K562 (cell line): ENCODE results near the gene KCNG1. TPM values are rescaled to one million over a fixed set of nuclear protein-coding genes. Genes with fewer than 3 reads are reported as not detected.
A peak's percentile ranks its signal among the peaks of the same experiment; 100 is the strongest.

ENCODE experiments used
- ATAC-seq: fragments of 200-7000 bp; cut with Tn5 transposase; 3 replicates; pipeline ENCODE4 v1.9.1; 2020; ENCODE audit warnings: moderate library complexity
- BruUV-seq: library from RNA; stranded (reverse); fragments of 400-500 nt; replicated peaks from 2 replicates; lab custom pipeline; 2021; lab: Mats Ljungman, UMichigan
- CTCF ChIA-PET: fragments of 300-600 bp; formaldehyde crosslinking; extraction: SDS; loops from one replicate; lab custom pipeline; 2021; ENCODE audit warnings: low intra/inter-chr PET ratio; lab: Yijun Ruan, JAX
- POLR2A ChIA-PET: fragments of 300-600, 350-650 bp; sonication (Branson Sonifier 250); formaldehyde crosslinking; extraction: SDS; loops from one replicate; lab custom pipeline; 2021; ENCODE audit warnings: antibody characterized with exemption, inconsistent platforms; lab: Yijun Ruan, JAX
- DNase-seq, 4 experiments: peaks; one replicate each; pipeline versions ENCODE4 v3.0.0 to v3.0.0-alpha.2; 2011 to 2018; ENCODE audit warnings: low spot score in 3 of 4, mixed read lengths in 3 of 4; ENCODE audit errors: extremely low read depth in 1 of 4
- FAIRE-seq: peaks from 2 replicates; lab custom pipeline; 2011; peaks lifted over from hg19 to GRCh38; lab: Jason Lieb, UNC
- H2AFZ ChIP-seq: 2 replicates; pipeline ENCODE4 v1.6.0; 2011; ENCODE audit warnings: low read depth, low read length, control low read depth, inconsistent platforms
- H3K27ac ChIP-seq: fragments of 200-600 bp; 3 replicates; pipeline ENCODE4 v1.8.0; 2011; ENCODE audit warnings: low read depth, mild to moderate bottlenecking, control low read depth, inconsistent platforms, low read length, moderate library complexity, mixed read lengths; ENCODE audit errors: extremely low read depth
- H3K27me3 ChIP-seq, 2 experiments: fragments of 300-600 bp in 1 of 2; 2 replicates in 1 of 2; 3 replicates in 1 of 2; pipeline versions ENCODE4 v1.6.0 to v1.8.0; 2011; ENCODE audit warnings: inconsistent platforms in 2 of 2, low read length in 2 of 2, mild to moderate bottlenecking in 1 of 2, mixed read lengths in 1 of 2, moderate library complexity in 1 of 2; ENCODE audit not compliant: control insufficient read depth in 2 of 2, insufficient read depth in 2 of 2
- H3K36me3 ChIP-seq: fragments of 300-600 bp; 3 replicates; pipeline ENCODE4 v1.8.0; 2011; ENCODE audit warnings: mild to moderate bottlenecking, low read length, inconsistent platforms; ENCODE audit not compliant: control insufficient read depth, insufficient read depth
- H3K4me1 ChIP-seq, 2 experiments: fragments of 200-600 bp in 1 of 2; replicated peaks in 1 of 2; 2 replicates in 1 of 2; 3 replicates in 1 of 2; pipeline versions ENCODE4 v1.5.1 to v1.8.0; 2011; ENCODE audit warnings: inconsistent platforms in 2 of 2, low read length in 2 of 2, mild to moderate bottlenecking in 1 of 2, mixed read lengths in 1 of 2, moderate library complexity in 1 of 2; ENCODE audit not compliant: control insufficient read depth in 2 of 2, insufficient read depth in 2 of 2
- H3K4me2 ChIP-seq: 2 replicates; pipeline ENCODE4 v1.6.1; 2011; ENCODE audit warnings: low read length, control low read depth, inconsistent platforms, mixed read lengths; ENCODE audit not compliant: insufficient read depth
- H3K4me3 ChIP-seq: fragments of 200-600 bp; sonication (generic), shearing (Covaris generic); 2 replicates; pipeline ENCODE4 v1.5.1; 2016; ENCODE audit warnings: control low read depth, inconsistent platforms
- H3K79me2 ChIP-seq: fragments of 200-600 bp; 3 replicates; pipeline ENCODE4 v1.8.0; 2011; ENCODE audit warnings: low read length, inconsistent platforms; ENCODE audit not compliant: control insufficient read depth, insufficient read depth
- H3K9ac ChIP-seq, 2 experiments: 2 replicates each; pipeline versions ENCODE4 v1.6.0 to v1.6.1; 2011; ENCODE audit warnings: low read depth in 2 of 2, low read length in 2 of 2, control low read depth in 1 of 2, inconsistent platforms in 1 of 2, mild to moderate bottlenecking in 1 of 2, mixed read lengths in 1 of 2; ENCODE audit not compliant: insufficient read depth in 1 of 2
- H3K9me1 ChIP-seq: one replicate; pipeline ENCODE4 v1.6.0; 2011; ENCODE audit warnings: inconsistent platforms, mild to moderate bottlenecking, low read length, moderate library complexity; ENCODE audit not compliant: control insufficient read depth, insufficient read depth
- H3K9me3 ChIP-seq: replicated peaks from 2 replicates; pipeline ENCODE4 v1.5.1; 2011; ENCODE audit warnings: low read depth, low read length, inconsistent platforms; ENCODE audit not compliant: control insufficient read depth, insufficient read depth
- H4K20me1 ChIP-seq: replicated peaks from 2 replicates; pipeline ENCODE4 v1.6.1; 2011; ENCODE audit warnings: low read length, inconsistent platforms, mixed read lengths; ENCODE audit not compliant: control insufficient read depth, insufficient read depth
- ATF4 ChIP-seq: fragments of 450-650 bp; formaldehyde crosslinking; IDR thresholded peaks from 2 replicates; pipeline ENCODE4 v1.4.0; 2022; ENCODE audit warnings: mild to moderate bottlenecking, moderate library complexity
- CHD2 ChIP-seq: IDR thresholded peaks from 2 replicates; pipeline ENCODE4 v1.6.1; 2011; ENCODE audit warnings: low read depth, low read length
- EGR1 ChIP-seq: fragments of 450-650 bp; conservative IDR thresholded peaks from 2 replicates; pipeline ENCODE4 v1.6.1; 2017; ENCODE audit warnings: mild to moderate bottlenecking
- EP400 ChIP-seq: fragments of 450-650 bp; IDR thresholded peaks from 2 replicates; pipeline ENCODE4 v1.6.1; 2017; ENCODE audit warnings: antibody characterized with exemption, mild to moderate bottlenecking, moderate library complexity
- HCFC1 ChIP-seq: IDR thresholded peaks from 2 replicates; pipeline ENCODE4 v1.6.1; 2012; ENCODE audit warnings: low read depth, low read length, improper control_type of control experiment
- KLF6 ChIP-seq: fragments of 250-450 bp; sonication (Bioruptor Pico); IDR thresholded peaks from 2 replicates; pipeline ENCODE4 v1.4.0; 2020; ENCODE audit warnings: mild to moderate bottlenecking, moderate library complexity, borderline replicate concordance
- MCM5 ChIP-seq: fragments of 450-650 bp; IDR thresholded peaks from 2 replicates; pipeline ENCODE4 v1.6.1; 2016; ENCODE audit warnings: low read depth
- PHF8 ChIP-seq: fragments of 200-600 bp; sonication (generic); IDR thresholded peaks from 2 replicates; pipeline ENCODE4 v1.6.1; 2012; ENCODE audit warnings: mixed run types, mild to moderate bottlenecking, inconsistent platforms, low read length, moderate library complexity, borderline replicate concordance
- SRSF3 ChIP-seq: fragments of 200-400 bp; formaldehyde crosslinking; IDR thresholded peaks from 2 replicates; pipeline ENCODE4 v1.6.1; 2016; ENCODE audit warnings: mild to moderate bottlenecking, low read length, moderate library complexity; ENCODE audit not compliant: insufficient read depth
- ZBTB2 ChIP-seq: fragments of 450-650 bp; IDR thresholded peaks from 2 replicates; pipeline ENCODE4 v1.6.1; 2016; ENCODE audit warnings: antibody characterized with exemption
- ZBTB5 ChIP-seq: fragments of 450-650 bp; IDR thresholded peaks from 2 replicates; pipeline ENCODE4 v1.6.1; 2017; ENCODE audit warnings: antibody characterized with exemption
- ZEB2 ChIP-seq: fragments of 450-650 bp; IDR thresholded peaks from 2 replicates; pipeline ENCODE4 v1.6.1; 2016
- ZNF431 ChIP-seq: sonication (generic); formaldehyde crosslinking; IDR thresholded peaks from 2 replicates; pipeline ENCODE4 v1.8.0; 2022; ENCODE audit warnings: mild to moderate bottlenecking, missing genetic modification reagents
- WGBS: fragments of 100-300 bp; shearing (Covaris generic); methylation state at CpG from one replicate; pipeline ENCODE4 v1.1.6; 2016; ENCODE audit warnings: low coverage, mixed read lengths; ENCODE audit not compliant: insufficient coverage; ENCODE audit errors: missing lambda C conversion rate; 5-methylcytosine and 5-hydroxymethylcytosine counted together
- in situ Hi-C: fragments of 300-500 bp; cut with MboI; formaldehyde crosslinking; loops from 4 replicates; pipeline ENCODE4 v1.15.0; 2018; ENCODE audit warnings: inconsistent platforms, mixed read lengths
- intact Hi-C: fragments of 100-400 bp; cut with micrococcal nuclease; formaldehyde crosslinking; loops from 2 replicates; pipeline ENCODE4 v1.14.2; 2022
- polyA plus RNA-seq, 8 experiments: library from polyadenylated mRNA; depleted of rRNA in 4 of 8; stranded (reverse) in 5 of 8; unstranded in 3 of 8; fragments of >200 nt; fragmentation: Nextera tagmentation in 2 of 8; fragmentation: Illumina TruSeq in 1 of 8; extraction: Ambion mirVana in 2 of 8; extraction: Trizol in 1 of 8; gene quantifications; 2 replicates each; pipeline versions ENCODE4 v1.2.1 to v1.2.3, GENCODE V29; 2011 to 2014; ENCODE audit warnings: inconsistent platforms in 1 of 8, missing spikeins in 1 of 8
- total RNA-seq, 7 experiments: library from RNA; depleted of rRNA in 6 of 7; stranded (reverse); fragments of >200 nt in 6 of 7; fragmentation: Illumina TruSeq in 2 of 7; extraction: Trizol in 2 of 7; gene quantifications; 2 replicates each; pipeline versions ENCODE4 v1.2.1 to v1.2.3, GENCODE V29; 2011 to 2021; ENCODE audit warnings: low replicate concordance in 1 of 7

KCNG1 gene
- total and polyA plus RNA-seq, 9 of the 15 experiments (the other 6 are each of a cell fraction or from before 2014, with no cell fraction given), result 0.06 to 1.5 (median 0.22) TPM; not detected in 2

GRCh38 chr20:51059862-51060261 is 37.0 kb upstream of the KCNG1 start:
- H3K9me1 ChIP-seq, result no peaks in the 10 kb centered on the region
- H2AFZ ChIP-seq, result no peak overlapping the region
- ATAC-seq (no peak), FAIRE-seq (no peak), DNase-seq (no peak)
- in situ Hi-C loops (no loop called here), intact Hi-C loops (no loop called here)
- no peaks in the 10 kb centered on the region for H3K79me2 ChIP-seq
- no peak overlapping the region for H3K4me3 ChIP-seq
- peaks cover 19 to 33% of the 10 kb centered on the region in 2 experiments; a peak in 4 of 5 replicates for H3K27me3 ChIP-seq
- TF ChIP-seq EGR1 (peak; percentile 57), CHD2 (no peak)
- BruUV-seq, result no TSS peak
- no peaks in the 10 kb centered on the region for H3K36me3 ChIP-seq
- ChIA-PET POLR2A (no interaction called here), CTCF (no interaction called here)
- no peak overlapping the region for H3K4me2 ChIP-seq
- no peak overlapping the region for H3K27ac ChIP-seq
- H4K20me1 ChIP-seq, result no peaks in the 10 kb centered on the region
- no peak overlapping the region for H3K9ac ChIP-seq
- WGBS, result 0% methylated on average over 1 of the region's 1 CpG
- H3K4me1 ChIP-seq, result no peaks in the 10 kb centered on the region
- H3K9me3 ChIP-seq, result no peaks in the 10 kb centered on the region

- in situ Hi-C loops, result no loop called here
- 3% methylated on average over 9 of the region's 9 CpGs for WGBS
- POLR2A ChIA-PET, result interaction anchor here (1.2 kb wide), 1 partner anchor 34 kb away, joined by 4 read pairs; no protein-coding TSS in a partner anchor
Observed at GRCh38 chr20:51058017-51058416, 35.1 kb upstream of the KCNG1 start.

More at GRCh38 chr20:51058017-51058416, 35.1 kb upstream of the KCNG1 start:
- no peaks in the 10 kb centered on the region for H3K4me1 ChIP-seq
- no peaks in the 10 kb centered on the region for H3K79me2 ChIP-seq
- peaks cover 15 to 44% of the 10 kb centered on the region in 2 experiments; a peak in 4 of 5 replicates for H3K27me3 ChIP-seq
- intact Hi-C loops, result no loop called here
- no peaks in the 10 kb centered on the region for H4K20me1 ChIP-seq
- H3K4me3 ChIP-seq, result no peak overlapping the region
- H3K36me3 ChIP-seq, result no peaks in the 10 kb centered on the region
- H3K4me2 ChIP-seq, result no peak overlapping the region
- BruUV-seq, result no TSS peak
- CTCF ChIA-PET, result no interaction called here
- no peak overlapping the region for H2AFZ ChIP-seq
- no peak overlapping the region for H3K27ac ChIP-seq
- FAIRE-seq (no peak), DNase-seq (no peak), ATAC-seq (no peak)
- H3K9ac ChIP-seq, result no peak overlapping the region
- H3K9me1 ChIP-seq, result no peaks in the 10 kb centered on the region
- TF ChIP-seq ZEB2, result no peak
- TF ChIP-seq KLF6 (CRISPR knock-in tag), result no peak
- no peak for TF ChIP-seq PHF8
- TF ChIP-seq ZBTB5, result no peak
- TF ChIP-seq ATF4 (CRISPR knock-in tag), result no peak
- no peak for TF ChIP-seq HCFC1
- TF ChIP-seq MCM5, result no peak
- no peak for TF ChIP-seq ZNF431 (CRISPR knock-in tag)
- no peak for TF ChIP-seq SRSF3
- TF ChIP-seq ZBTB2, result no peak
- no peak for TF ChIP-seq EP400
- no peaks in the 10 kb centered on the region for H3K9me3 ChIP-seq
